HepG2 (cell line): ENCODE results near the gene TXN. TPM values are rescaled to one million over a fixed set of nuclear protein-coding genes. Genes with fewer than 3 reads are reported as not detected.
A peak's percentile ranks its signal among the peaks of the same experiment; 100 is the strongest.

Experiments
- ATAC-seq: fragments of 200-7000 bp; cut with Tn5 transposase; 3 replicates; pipeline ENCODE4 v1.9.1; 2020; ENCODE audit warnings: mild to moderate bottlenecking, moderate library complexity
- BruUV-seq: library from RNA; stranded (reverse); fragments of 400-500 nt; replicated peaks from 2 replicates; lab custom pipeline; 2021; lab: Mats Ljungman, UMichigan
- CTCF ChIA-PET: fragments of 300-600 bp; formaldehyde crosslinking; extraction: SDS; loops from one replicate; lab custom pipeline; 2021; ENCODE audit warnings: low total read pairs, inconsistent platforms, low intra/inter-chr PET ratio; lab: Yijun Ruan, JAX
- POLR2A ChIA-PET: fragments of 350-600 bp; sonication (Branson Sonifier 250); formaldehyde crosslinking; loops from one replicate; lab custom pipeline; 2020; ENCODE audit warnings: antibody characterized with exemption, inconsistent platforms; lab: Yijun Ruan, JAX
- DNase-seq: peaks from one replicate; pipeline ENCODE4 v3.0.0-alpha.2; 2015; ENCODE audit warnings: low spot score
- FAIRE-seq: peaks from 3 replicates; lab custom pipeline; 2011; peaks lifted over from hg19 to GRCh38; lab: Jason Lieb, UNC
- H2AFZ ChIP-seq: one replicate; pipeline ENCODE4 v1.6.1; 2011; ENCODE audit warnings: low read length, inconsistent platforms
- H3K27ac ChIP-seq: fragments of 300-600 bp; 3 replicates; pipeline ENCODE4 v1.8.0; 2011; ENCODE audit warnings: mixed run types, mild to moderate bottlenecking, mixed read lengths, low read length, inconsistent platforms; ENCODE audit not compliant: insufficient read depth; ENCODE audit errors: extremely low read length
- H3K27me3 ChIP-seq, 2 experiments: fragments of 200-600 bp in 1 of 2; 2 replicates in 1 of 2; 3 replicates in 1 of 2; pipeline versions ENCODE4 v1.6.0 to v1.8.0; 2011; ENCODE audit warnings: low read length in 2 of 2, mild to moderate bottlenecking in 2 of 2, moderate library complexity in 2 of 2, inconsistent platforms in 1 of 2; ENCODE audit not compliant: insufficient read depth in 2 of 2, control insufficient read depth in 1 of 2
- H3K36me3 ChIP-seq, 2 experiments: fragments of 200-600 bp in 1 of 2; replicated peaks in 1 of 2; 2 replicates in 1 of 2; 3 replicates in 1 of 2; pipeline versions ENCODE4 v1.5.1 to v1.8.0; 2011; ENCODE audit warnings: low read length in 2 of 2, inconsistent platforms in 1 of 2; ENCODE audit not compliant: insufficient read depth in 2 of 2, control insufficient read depth in 1 of 2
- H3K4me1 ChIP-seq: 2 replicates; pipeline ENCODE4 v1.5.1; 2012; ENCODE audit warnings: low read length, inconsistent platforms; ENCODE audit not compliant: insufficient read depth
- H3K4me2 ChIP-seq: 2 replicates; pipeline ENCODE4 v1.6.0; 2011; ENCODE audit warnings: low read depth, low read length, inconsistent platforms
- H3K4me3 ChIP-seq, 3 experiments: fragments of 200-600 bp in 1 of 3; sonication (generic), shearing (Covaris generic) in 1 of 3; replicated peaks in 1 of 3; 2 replicates each; pipeline ENCODE4 v1.5.1; 2011 to 2016; ENCODE audit warnings: low read length in 3 of 3, inconsistent platforms in 2 of 3, low read depth in 2 of 3, mild to moderate bottlenecking in 2 of 3, control low read depth in 1 of 3, mixed read lengths in 1 of 3; ENCODE audit not compliant: insufficient read depth in 1 of 3
- H3K79me2 ChIP-seq: one replicate; pipeline ENCODE4 v1.6.1; 2011; ENCODE audit warnings: low read length, inconsistent platforms; ENCODE audit not compliant: insufficient read depth
- H3K9ac ChIP-seq: 2 replicates; pipeline ENCODE4 v1.6.0; 2011; ENCODE audit warnings: mild to moderate bottlenecking, low read depth, low read length, inconsistent platforms; ENCODE audit not compliant: insufficient read depth
- H3K9me3 ChIP-seq: 2 replicates; pipeline ENCODE4 v1.5.1; 2012; ENCODE audit warnings: mild to moderate bottlenecking, low read length
- H4K20me1 ChIP-seq: 2 replicates; pipeline ENCODE4 v1.6.0; 2011; ENCODE audit warnings: inconsistent platforms, mild to moderate bottlenecking, low read length, moderate library complexity; ENCODE audit not compliant: insufficient read depth
- KDM4B ChIP-seq: sonication (generic); formaldehyde crosslinking; IDR thresholded peaks from 2 replicates; pipeline ENCODE4 v1.4.0; 2020; ENCODE audit warnings: missing genetic modification reagents
- SRSF4 ChIP-seq: fragments of 200-400 bp; formaldehyde crosslinking; IDR thresholded peaks from one replicate; pipeline ENCODE4 v1.6.1; 2018; ENCODE audit warnings: mild to moderate bottlenecking, low read depth, low read length, moderate library complexity; ENCODE audit not compliant: poor library complexity, severe bottlenecking
- ZNF614 ChIP-seq: IDR thresholded peaks from 2 replicates; pipeline ENCODE4 v1.6.1; 2018; ENCODE audit warnings: missing biosample characterization, missing genetic modification reagents, inconsistent platforms, borderline replicate concordance
- WGBS: methylation state at CpG from one replicate; pipeline ENCODE4 v1.1.6; 2017; ENCODE audit warnings: low lambda C conversion rate; 5-methylcytosine and 5-hydroxymethylcytosine counted together
- in situ Hi-C: cut with HindIII; loops from 2 replicates; pipeline ENCODE4 v1.10.0; 2017; ENCODE audit warnings: low pct_unique_long_range_greater_than_20kb; ENCODE audit not compliant: extremely low pct_ligation_motif_present
- intact Hi-C: fragments of 100-400 bp; cut with micrococcal nuclease; formaldehyde crosslinking; loops from one replicate; pipeline ENCODE4 v1.10.0; 2022; ENCODE audit not compliant: unreplicated experiment
- polyA plus RNA-seq, 8 experiments: library from polyadenylated mRNA; depleted of rRNA in 3 of 8; stranded (reverse) in 7 of 8; unstranded in 1 of 8; fragments of >200 nt; fragmentation: Illumina TruSeq in 4 of 8; extraction: Trizol in 4 of 8; gene quantifications; 2 replicates each; pipeline versions ENCODE4 v1.2.1 to v1.2.3, GENCODE V29; 2011 to 2016; ENCODE audit warnings: low read depth in 4 of 8, missing spikeins in 1 of 8, mixed read lengths in 1 of 8; ENCODE audit not compliant: insufficient read depth in 1 of 8
- total RNA-seq, 5 experiments: library from RNA; depleted of rRNA; stranded (reverse); fragments of >200 nt; fragmentation: Illumina TruSeq; extraction: Trizol; gene quantifications; 2 replicates each; pipeline ENCODE4 v1.2.3, GENCODE V29; 2016; ENCODE audit warnings: low read depth in 1 of 5
- TF ChIP-seq, protein P1 (sequence below): sonication (generic); formaldehyde crosslinking; IDR thresholded peaks from 2 replicates; pipeline ENCODE4 v1.4.0; 2020; ENCODE audit warnings: mild to moderate bottlenecking, missing genetic modification reagents, borderline replicate concordance
- TF ChIP-seq, protein P2 (sequence below): sonication (generic); formaldehyde crosslinking; IDR thresholded peaks from 2 replicates; pipeline ENCODE4 v1.4.0; 2020; ENCODE audit warnings: low read depth, missing genetic modification reagents

TXN gene
- total and polyA plus RNA-seq, 2 of the 13 experiments (the other 11 are each of a cell fraction or from before 2014, with no cell fraction given), result 364 to 470 TPM

DNA sequence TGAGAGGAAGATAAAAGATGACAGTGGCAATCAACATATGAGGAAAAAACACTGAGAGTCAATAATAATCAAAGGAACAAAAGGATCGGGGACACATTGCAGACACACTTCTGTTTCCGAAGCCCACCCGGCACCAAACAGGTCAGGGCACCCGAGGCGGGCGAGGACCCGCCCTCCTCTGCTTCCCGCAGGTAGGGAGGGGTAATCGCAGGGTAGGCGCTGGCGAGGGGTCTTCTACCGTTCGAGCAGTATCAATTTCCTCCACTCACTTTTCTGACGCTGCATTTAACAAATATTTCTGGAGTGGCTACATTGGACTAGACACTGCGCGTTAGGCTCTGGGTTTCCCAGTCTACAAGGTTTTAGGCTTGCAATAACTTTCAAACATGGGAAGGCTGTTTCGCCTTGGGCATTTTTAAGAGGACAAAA lies 1.3 kb downstream of the TXN start:
- ATAC-seq (peak; percentile 2; the same call in 2 of the 3 replicates), DNase-seq (no peak), FAIRE-seq (no peak)
- H3K79me2 ChIP-seq, result peaks cover 72% of the 10 kb centered on the region
- POLR2A ChIA-PET, result no interaction called here
- no TSS peak for BruUV-seq
- H3K27ac ChIP-seq, result peak overlapping the region; percentile 90
- intact Hi-C loops, result no loop called here
- H4K20me1 ChIP-seq, result peaks cover 46% of the 10 kb centered on the region
- H3K4me1 ChIP-seq, result peaks cover 61% of the 10 kb centered on the region
- H2AFZ ChIP-seq, result no peak overlapping the region
- peak overlapping the region; percentile 96 for H3K4me2 ChIP-seq
- H3K36me3 ChIP-seq, result peaks cover 0 to 6% of the 10 kb centered on the region in 2 experiments; a peak in 4 of 5 replicates
- CTCF ChIA-PET, result no interaction called here
- TF ChIP-seq, protein P1, sequence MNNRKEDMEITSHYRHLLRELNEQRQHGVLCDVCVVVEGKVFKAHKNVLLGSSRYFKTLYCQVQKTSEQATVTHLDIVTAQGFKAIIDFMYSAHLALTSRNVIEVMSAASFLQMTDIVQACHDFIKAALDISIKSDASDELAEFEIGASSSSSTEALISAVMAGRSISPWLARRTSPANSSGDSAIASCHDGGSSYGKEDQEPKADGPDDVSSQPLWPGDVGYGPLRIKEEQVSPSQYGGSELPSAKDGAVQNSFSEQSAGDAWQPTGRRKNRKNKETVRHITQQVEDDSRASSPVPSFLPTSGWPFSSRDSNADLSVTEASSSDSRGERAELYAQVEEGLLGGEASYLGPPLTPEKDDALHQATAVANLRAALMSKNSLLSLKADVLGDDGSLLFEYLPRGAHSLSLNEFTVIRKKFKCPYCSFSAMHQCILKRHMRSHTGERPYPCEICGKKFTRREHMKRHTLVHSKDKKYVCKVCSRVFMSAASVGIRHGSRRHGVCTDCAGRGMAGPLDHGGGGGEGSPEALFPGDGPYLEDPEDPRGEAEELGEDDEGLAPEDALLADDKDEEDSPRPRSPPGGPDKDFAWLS, result 0 out of 2 replicates have a peak, but pooled peaks have one; percentile 8
- TF ChIP-seq, protein P2, sequence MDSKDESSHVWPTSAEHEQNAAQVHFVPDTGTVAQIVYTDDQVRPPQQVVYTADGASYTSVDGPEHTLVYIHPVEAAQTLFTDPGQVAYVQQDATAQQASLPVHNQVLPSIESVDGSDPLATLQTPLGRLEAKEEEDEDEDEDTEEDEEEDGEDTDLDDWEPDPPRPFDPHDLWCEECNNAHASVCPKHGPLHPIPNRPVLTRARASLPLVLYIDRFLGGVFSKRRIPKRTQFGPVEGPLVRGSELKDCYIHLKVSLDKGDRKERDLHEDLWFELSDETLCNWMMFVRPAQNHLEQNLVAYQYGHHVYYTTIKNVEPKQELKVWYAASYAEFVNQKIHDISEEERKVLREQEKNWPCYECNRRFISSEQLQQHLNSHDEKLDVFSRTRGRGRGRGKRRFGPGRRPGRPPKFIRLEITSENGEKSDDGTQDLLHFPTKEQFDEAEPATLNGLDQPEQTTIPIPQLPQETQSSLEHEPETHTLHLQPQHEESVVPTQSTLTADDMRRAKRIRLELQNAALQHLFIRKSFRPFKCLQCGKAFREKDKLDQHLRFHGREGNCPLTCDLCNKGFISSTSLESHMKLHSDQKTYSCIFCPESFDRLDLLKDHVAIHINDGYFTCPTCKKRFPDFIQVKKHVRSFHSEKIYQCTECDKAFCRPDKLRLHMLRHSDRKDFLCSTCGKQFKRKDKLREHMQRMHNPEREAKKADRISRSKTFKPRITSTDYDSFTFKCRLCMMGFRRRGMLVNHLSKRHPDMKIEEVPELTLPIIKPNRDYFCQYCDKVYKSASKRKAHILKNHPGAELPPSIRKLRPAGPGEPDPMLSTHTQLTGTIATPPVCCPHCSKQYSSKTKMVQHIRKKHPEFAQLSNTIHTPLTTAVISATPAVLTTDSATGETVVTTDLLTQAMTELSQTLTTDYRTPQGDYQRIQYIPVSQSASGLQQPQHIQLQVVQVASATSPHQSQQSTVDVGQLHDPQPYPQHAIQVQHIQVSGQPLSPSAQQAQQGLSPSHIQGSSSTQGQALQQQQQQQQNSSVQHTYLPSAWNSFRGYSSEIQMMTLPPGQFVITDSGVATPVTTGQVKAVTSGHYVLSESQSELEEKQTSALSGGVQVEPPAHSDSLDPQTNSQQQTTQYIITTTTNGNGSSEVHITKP (CRISPR knock-in tag), result 0 out of 2 replicates have a peak, but pooled peaks have one; percentile 25
- TF ChIP-seq ZNF614 (CRISPR knock-in tag) (0 out of 2 replicates have a peak, but pooled peaks have one; percentile 13), SRSF4 (no peak), KDM4B (CRISPR knock-in tag) (peak; percentile 3; the same call in 1 of the 2 replicates)
- WGBS, result 3% methylated on average over 16 of the region's 17 CpGs
- peak overlapping the region; percentile 91 for H3K9ac ChIP-seq
- H3K4me3 ChIP-seq, result peak overlapping the region; percentile 69 to 95 (median 90)
- H3K9me3 ChIP-seq, result no peaks in the 10 kb centered on the region
- in situ Hi-C loops, result loop anchor here (5.0 kb wide), 1 partner anchor 73 kb away; no protein-coding TSS in a partner anchor
- H3K27me3 ChIP-seq, result no peaks in the 10 kb centered on the region; a peak in 1 of 5 replicates
